Endothelial cell of umbilical vein (primary cell): Measurements from ENCODE around the gene CTIF.

Experiments
- CTCF ChIP-seq, 2 donors: IDR thresholded peaks; 1 replicate in 1 of 2; 2 replicates in 1 of 2; pipeline ENCODE4 v1.5.1; 2011; ENCODE audit warnings: low read length in 2 of 2, mild to moderate bottlenecking in 2 of 2, moderate library complexity in 2 of 2, control low read depth in 1 of 2, inconsistent platforms in 1 of 2, low read depth in 1 of 2; ENCODE audit not compliant: insufficient read depth in 1 of 2; ENCODE audit errors: extremely low read depth in 1 of 2
- GATA2 ChIP-seq: IDR thresholded peaks from 2 replicates; pipeline ENCODE4 v1.7.0; 2011; ENCODE audit warnings: low read depth, mild to moderate bottlenecking, moderate library complexity, mixed read lengths, low read length; ENCODE audit not compliant: insufficient read length, insufficient read depth
- MAX ChIP-seq: IDR thresholded peaks from 2 replicates; pipeline ENCODE4 v1.6.1; 2011; ENCODE audit not compliant: insufficient read depth, insufficient read length
- MYC ChIP-seq: IDR thresholded peaks from one replicate; pipeline ENCODE4 v1.6.1; 2011; ENCODE audit warnings: mild to moderate bottlenecking, low read depth, low read length
- POLR2AphosphoS5 ChIP-seq: IDR thresholded peaks from 2 replicates; pipeline ENCODE4 v1.6.1; 2012; ENCODE audit warnings: low read depth, mild to moderate bottlenecking, control low read depth, low read length, moderate library complexity; ENCODE audit not compliant: insufficient read depth

GRCh38 chr18:48777026-48777743, 238.4 kb downstream of the CTIF start:
- TF ChIP-seq CTCF (IDR thresholded peaks at IDR 0.05; ENCODE audit: extremely low read depth in 1 of 2, insufficient read depth in 1 of 2, low read depth in 1 of 2, low read length in 2 of 2) = peak; percentile 93 to 95
- no peak for TF ChIP-seq MAX
- TF ChIP-seq MYC = no peak
- TF ChIP-seq POLR2AphosphoS5 = no peak
- TF ChIP-seq GATA2 = no peak
